Measurements from ENCODE around the gene NOLC1. TPM values are rescaled to one million over a fixed set of nuclear protein-coding genes. Genes with fewer than 3 reads are reported as not detected.

The NOLC1 gene
- total and polyA plus RNA-seq, 7 donors, result 14.4 to 51.4 (median 40.0) TPM

- intact Hi-C loops (cut with DNase I), result no loop called here
- WGBS, 2 donors, result 70 to 83% methylated on average over 2 of the region's 2 CpGs
These were observed 17.8 kb upstream of the NOLC1 start for GRCh38 chr10:102134416-102134815.

DNA sequence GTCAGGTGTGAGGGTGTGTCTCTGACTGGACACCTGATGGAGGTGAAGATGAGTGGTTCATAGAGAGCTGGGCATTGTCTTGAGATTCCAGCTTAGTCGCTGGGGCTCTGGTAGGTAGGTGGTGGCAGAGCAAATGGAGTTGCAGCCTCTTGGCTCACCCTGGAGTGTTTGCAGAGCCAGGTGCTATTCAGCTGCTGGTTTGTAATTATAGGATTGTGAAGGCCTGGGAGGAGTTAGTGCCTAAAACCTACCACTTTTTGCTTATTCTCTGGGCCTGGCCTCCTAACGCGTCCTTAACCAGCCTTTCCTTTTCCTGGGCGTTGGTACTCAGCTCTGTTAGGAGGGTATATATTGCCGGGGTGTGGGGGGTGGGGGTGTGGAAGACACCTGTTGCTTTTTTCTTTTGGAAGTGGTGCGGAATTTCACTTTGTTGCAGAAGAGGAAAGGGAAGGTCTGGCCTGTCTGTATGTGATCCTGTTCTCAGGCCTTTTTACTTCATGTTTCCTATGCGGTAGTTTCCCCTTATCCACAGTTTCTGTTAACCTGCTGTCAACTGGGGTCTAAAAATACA is 16.1 kb upstream of the NOLC1 start:
- intact Hi-C loops (cut with DNase I), result no loop called here
- DNase-seq, result no peak
- WGBS, 2 donors, result 65 to 75% methylated on average over 7 of the region's 7 CpGs
- Histone ChIP-seq H3K36me3 (peaks cover 21 to 36% (median 30%) of the 10 kb centered on the region in 4 donors), H3K4me3 (no peak overlapping the region), H3K27ac (peak overlapping the region in 1 of 4 donors; percentile 20), H3K4me1 (peaks cover 0 to 38% (median 34%) of the 10 kb centered on the region in 4 donors), H3K27me3 (no peaks in the 10 kb centered on the region), H3K9me3 (no peaks in the 10 kb centered on the region)
- no peak for TF ChIP-seq POLR2AphosphoS5 (IDR thresholded peaks at IDR 0.05)
- no peak for TF ChIP-seq POLR2A (IDR thresholded peaks at IDR 0.05)
- TF ChIP-seq CTCF (IDR thresholded peaks at IDR 0.05), result no peak
- no peak for TF ChIP-seq EP300 (IDR thresholded peaks at IDR 0.05)

More at GRCh38 chr10:102134416-102134815, 17.8 kb upstream of the NOLC1 start:
- TF ChIP-seq CTCF (IDR thresholded peaks at IDR 0.05) (no peak), POLR2A (IDR thresholded peaks at IDR 0.05) (no peak), EP300 (IDR thresholded peaks at IDR 0.05) (no peak), POLR2AphosphoS5 (IDR thresholded peaks at IDR 0.05) (no peak)
- Histone ChIP-seq H3K36me3 (peaks cover 8 to 20% (median 14%) of the 10 kb centered on the region in 4 donors), H3K4me1 (peaks cover 0 to 38% (median 34%) of the 10 kb centered on the region in 4 donors), H3K9me3 (no peaks in the 10 kb centered on the region), H3K4me3 (peak overlapping the region in 2 of 4 donors; percentile 89 to 96), H3K27ac (peak overlapping the region; percentile 93 to 99 (median 96)), H3K27me3 (no peaks in the 10 kb centered on the region)
- no peak for DNase-seq

- Histone ChIP-seq H3K4me3 (no peak overlapping the region), H3K27me3 (no peaks in the 10 kb centered on the region), H3K9me3 (no peaks in the 10 kb centered on the region), H3K36me3 (peaks cover 30 to 70% (median 37%) of the 10 kb centered on the region in 4 donors), H3K27ac (no peak overlapping the region), H3K4me1 (peaks cover 0 to 27% (median 24%) of the 10 kb centered on the region in 4 donors)
- DNase-seq, result no peak
- TF ChIP-seq POLR2A (IDR thresholded peaks at IDR 0.05) (no peak), POLR2AphosphoS5 (IDR thresholded peaks at IDR 0.05) (no peak), CTCF (IDR thresholded peaks at IDR 0.05) (no peak), EP300 (IDR thresholded peaks at IDR 0.05) (no peak)
- intact Hi-C loops (cut with DNase I), result no loop called here
- 95 to 97% methylated on average over 15 of the region's 15 CpGs for WGBS, 2 donors
These were observed 12.7 kb upstream of the NOLC1 start for GRCh38 chr10:102139281-102140110.

DNA sequence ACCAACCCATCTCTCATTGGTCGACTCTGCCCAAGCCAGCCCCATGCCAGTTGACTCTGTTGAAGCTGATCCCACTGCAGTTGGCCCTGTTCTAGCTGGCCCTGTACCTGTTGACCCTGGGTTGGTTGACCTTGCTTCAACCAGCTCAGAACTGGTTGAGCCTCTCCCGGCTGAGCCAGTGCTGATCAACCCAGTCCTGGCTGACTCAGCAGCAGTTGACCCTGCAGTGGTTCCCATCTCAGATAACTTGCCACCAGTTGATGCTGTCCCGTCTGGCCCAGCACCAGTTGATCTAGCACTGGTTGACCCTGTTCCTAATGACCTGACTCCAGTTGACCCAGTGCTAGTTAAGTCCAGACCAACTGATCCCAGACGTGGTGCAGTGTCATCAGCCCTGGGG is 12.0 kb upstream of the NOLC1 start:
- no peak for TF ChIP-seq POLR2A (IDR thresholded peaks at IDR 0.05)
- TF ChIP-seq POLR2AphosphoS5 (IDR thresholded peaks at IDR 0.05), result no peak
- no peak for TF ChIP-seq CTCF (IDR thresholded peaks at IDR 0.05)
- TF ChIP-seq EP300 (IDR thresholded peaks at IDR 0.05), result no peak
- H3K27ac ChIP-seq, result no peak overlapping the region
- peaks cover 31 to 78% (median 44%) of the 10 kb centered on the region in 4 donors for H3K36me3 ChIP-seq
- H3K9me3 ChIP-seq, result no peaks in the 10 kb centered on the region
- WGBS, 2 donors, result 90% methylated on average over 4 of the region's 4 CpGs
- intact Hi-C loops (cut with DNase I), result no loop called here
- no peak overlapping the region for H3K4me3 ChIP-seq
- no peak for DNase-seq
- no peaks in the 10 kb centered on the region for H3K27me3 ChIP-seq
- H3K4me1 ChIP-seq, result peaks cover 0 to 20% (median 19%) of the 10 kb centered on the region in 4 donors

Measured in sigmoid colon (tissue), 7 donors.